OCI-LY7 (cell line): ENCODE results near the gene TAB2. TPM values are rescaled to one million over a fixed set of nuclear protein-coding genes. Genes with fewer than 3 reads are reported as not detected.

Source experiments
- BruUV-seq: library from RNA; stranded (reverse); fragments of 400-500 nt; replicated peaks from 2 replicates; lab custom pipeline; 2021; lab: Mats Ljungman, UMichigan
- CTCF ChIA-PET: fragments of 300-600 bp; sonication (Branson Sonifier 250); formaldehyde crosslinking; loops from one replicate; lab custom pipeline; 2022; ENCODE audit warnings: antibody characterized with exemption; ENCODE audit not compliant: unreplicated experiment; lab: Charles Lee
- POLR2A ChIA-PET: fragments of 300-600 bp; sonication (Branson Sonifier 250); formaldehyde crosslinking; loops from one replicate; lab custom pipeline; 2022; ENCODE audit warnings: antibody characterized with exemption; lab: Charles Lee
- DNase-seq: peaks from one replicate; pipeline ENCODE4 v3.0.0-alpha.2; 2015; ENCODE audit warnings: low spot score
- H2AFZ ChIP-seq: fragments of 200-600 bp; sonication (generic), shearing (Covaris generic); 2 replicates; pipeline ENCODE4 v1.6.1; 2014; ENCODE audit warnings: mild to moderate bottlenecking, antibody characterized with exemption, low read length, moderate library complexity
- H3K27ac ChIP-seq: fragments of 200-600 bp; sonication (generic); 2 replicates; pipeline ENCODE4 v1.5.1; 2014; ENCODE audit warnings: mixed run types, low read depth, mild to moderate bottlenecking, moderate library complexity, low read length, inconsistent platforms; ENCODE audit not compliant: poor library complexity, severe bottlenecking
- H3K36me3 ChIP-seq: fragments of 200-600 bp; sonication (generic); 2 replicates; pipeline ENCODE4 v1.6.1; 2014; ENCODE audit warnings: mild to moderate bottlenecking, antibody characterized with exemption, low read length, moderate library complexity, mixed read lengths; ENCODE audit not compliant: insufficient read depth
- H3K4me1 ChIP-seq: fragments of 200-600 bp; sonication (generic); 2 replicates; pipeline ENCODE4 v1.5.1; 2014; ENCODE audit warnings: mild to moderate bottlenecking, low read length; ENCODE audit not compliant: insufficient read depth, poor library complexity, severe bottlenecking
- H3K4me2 ChIP-seq: fragments of 200-600 bp; sonication (generic); 2 replicates; pipeline ENCODE4 v1.6.1; 2014; ENCODE audit warnings: mild to moderate bottlenecking, low read length
- H3K4me3 ChIP-seq: fragments of 200-600 bp; sonication (generic); 2 replicates; pipeline ENCODE4 v1.5.1; 2014; ENCODE audit warnings: mild to moderate bottlenecking, low read depth, low read length; ENCODE audit not compliant: poor library complexity, severe bottlenecking
- H3K79me2 ChIP-seq: fragments of 200-600 bp; sonication (generic); 2 replicates; pipeline ENCODE4 v1.6.1; 2016; ENCODE audit warnings: low read depth, mild to moderate bottlenecking, low read length, moderate library complexity, mixed read lengths; ENCODE audit not compliant: insufficient read depth
- H3K9me2 ChIP-seq: fragments of 200-600 bp; sonication (generic); 2 replicates; pipeline ENCODE4 v1.6.1; 2016; ENCODE audit warnings: mild to moderate bottlenecking, low read length, mixed read lengths; ENCODE audit not compliant: insufficient read depth
- H3K9me3 ChIP-seq: fragments of 200-600 bp; sonication (generic); 2 replicates; pipeline ENCODE4 v1.6.1; 2014; ENCODE audit warnings: mild to moderate bottlenecking, mixed run types, low read length, mixed read lengths
- H4K20me1 ChIP-seq: fragments of 200-600 bp; sonication (generic); 2 replicates; pipeline ENCODE4 v1.6.1; 2014; ENCODE audit warnings: mild to moderate bottlenecking, antibody characterized with exemption, low read length, moderate library complexity, mixed read lengths; ENCODE audit not compliant: insufficient read depth
- CTCF ChIP-seq: fragments of 200-600 bp; sonication (generic); conservative IDR thresholded peaks from 2 replicates; pipeline ENCODE4 v1.5.1; 2014; ENCODE audit warnings: mild to moderate bottlenecking, antibody characterized with exemption, low read length, moderate library complexity, mixed read lengths
- EZH2phosphoT487 ChIP-seq: fragments of 200-600 bp; sonication (generic); IDR thresholded peaks from 2 replicates; pipeline ENCODE4 v1.6.1; 2018; ENCODE audit warnings: low read depth, borderline replicate concordance, mild to moderate bottlenecking, mixed run types, antibody characterized with exemption, low read length, moderate library complexity, mixed read lengths
- intact Hi-C: fragments of 100-400 bp; cut with micrococcal nuclease; formaldehyde crosslinking; loops from one replicate; pipeline ENCODE4 v1.10.0; 2022; ENCODE audit not compliant: unreplicated experiment
- total RNA-seq, 2 experiments: library from RNA; depleted of rRNA in 1 of 2; stranded (reverse); fragments of >200 nt in 1 of 2; shearing (Covaris generic) in 1 of 2; gene quantifications; 2 replicates each; pipeline ENCODE4 v1.2.3, GENCODE V29; 2014 to 2022

Gene TAB2
- total RNA-seq, 2 experiments from 2014 or later, result 17.3 to 35.8 TPM

GRCh38 chr6:149455031-149455732 is 137.7 kb downstream of the TAB2 start:
- Histone ChIP-seq H2AFZ (no peak overlapping the region), H3K4me3 (no peak overlapping the region), H3K27ac (no peak overlapping the region), H3K4me1 (no peaks in the 10 kb centered on the region), H3K9me2 (no peaks in the 10 kb centered on the region), H3K79me2 (no peaks in the 10 kb centered on the region), H3K4me2 (no peak overlapping the region), H3K36me3 (peaks cover 69% of the 10 kb centered on the region), H3K9me3 (no peaks in the 10 kb centered on the region), H4K20me1 (no peaks in the 10 kb centered on the region)
- ChIA-PET POLR2A (interaction anchor here (0.6 to 2.9 kb wide), 4 partner anchors 9 to 60 kb away, joined by 4 to 12 read pairs (median 4); no protein-coding TSS in a partner anchor), CTCF (interaction anchor here (1.1 kb wide), 1 partner anchor 72 kb away, joined by 3 read pairs; no protein-coding TSS in a partner anchor)
- intact Hi-C loops, result no loop called here
- TF ChIP-seq CTCF (no peak), EZH2phosphoT487 (no peak)
- DNase-seq, result no peak
- BruUV-seq, result no TSS peak

- H3K4me2 ChIP-seq, result no peak overlapping the region
- no peaks in the 10 kb centered on the region for H4K20me1 ChIP-seq
- no peak overlapping the region for H3K4me3 ChIP-seq
- POLR2A ChIA-PET, result no interaction called here
- BruUV-seq, result no TSS peak
- H3K9me2 ChIP-seq, result no peaks in the 10 kb centered on the region
- intact Hi-C loops, result no loop called here
- H3K79me2 ChIP-seq, result no peaks in the 10 kb centered on the region
- no peak overlapping the region for H2AFZ ChIP-seq
- TF ChIP-seq CTCF (no peak), EZH2phosphoT487 (no peak)
- no peaks in the 10 kb centered on the region for H3K4me1 ChIP-seq
- no peak overlapping the region for H3K27ac ChIP-seq
- no peaks in the 10 kb centered on the region for H3K9me3 ChIP-seq
- H3K36me3 ChIP-seq, result peaks cover 74% of the 10 kb centered on the region
- DNase-seq, result no peak
- CTCF ChIA-PET, result no interaction called here
Observed at GRCh38 chr6:149456311-149457021, 139.0 kb downstream of the TAB2 start.
